Ishikawa (cell line): Measurements from ENCODE around the gene PRPF31.

ENCODE experiments used
- CREB1 ChIP-seq: IDR thresholded peaks from 2 replicates; pipeline ENCODE4 v1.6.1; 2012; ENCODE audit warnings: low read depth
- EGR1 ChIP-seq: IDR thresholded peaks from 2 replicates; pipeline ENCODE4 v1.6.1; 2012
- REST ChIP-seq: IDR thresholded peaks from 2 replicates; pipeline ENCODE4 v1.6.1; 2012; ENCODE audit warnings: low read depth, mild to moderate bottlenecking
- TAF1 ChIP-seq: IDR thresholded peaks from 2 replicates; pipeline ENCODE4 v1.6.1; 2012; ENCODE audit warnings: low read depth, mild to moderate bottlenecking
- USF1 ChIP-seq: IDR thresholded peaks from 2 replicates; pipeline ENCODE4 v1.6.1; 2012
- TF ChIP-seq, protein P1 (sequence below): IDR thresholded peaks from 2 replicates; pipeline ENCODE4 v1.6.1; 2012

GRCh38 chr19:54123682-54124081 lies 8.1 kb downstream of the PRPF31 start:
- TF ChIP-seq TAF1 (no peak), EGR1 (no peak), USF1 (no peak), REST (no peak), CREB1 (no peak)
- TF ChIP-seq, protein P1, sequence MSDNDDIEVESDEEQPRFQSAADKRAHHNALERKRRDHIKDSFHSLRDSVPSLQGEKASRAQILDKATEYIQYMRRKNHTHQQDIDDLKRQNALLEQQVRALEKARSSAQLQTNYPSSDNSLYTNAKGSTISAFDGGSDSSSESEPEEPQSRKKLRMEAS: no peak
